Heart right ventricle (tissue), 16 donors: ENCODE data around the gene DPF3. TPM values are rescaled to one million over a fixed set of nuclear protein-coding genes. Genes with fewer than 3 reads are reported as not detected.

ENCODE experiments used
- ATAC-seq, 8 donors: fragments of 200-7000 bp; cut with Tn5 transposase; one replicate each; pipeline ENCODE4 v1.9.1; 2020; ENCODE audit warnings: mild to moderate bottlenecking in 8 of 8, moderate library complexity in 8 of 8, moderate number of reproducible peaks in 1 of 8
- DNase-seq, 2 donors: peaks; one replicate each; pipeline ENCODE4 v3.0.0-alpha.2; 2020
- H3K27ac ChIP-seq, 10 donors: fragments of 200-600 bp; sonication (generic) in 2 of 10; one replicate each; pipeline versions ENCODE4 v1.5.0 to v1.8.0; 2020 to 2022; ENCODE audit warnings: mild to moderate bottlenecking in 3 of 10
- H3K27me3 ChIP-seq, 7 donors: fragments of 200-600 bp; one replicate each; pipeline ENCODE4 v1.8.0; 2021 to 2022; ENCODE audit warnings: mild to moderate bottlenecking in 2 of 7
- H3K36me3 ChIP-seq, 9 donors: fragments of 200-600 bp; sonication (generic) in 1 of 9; one replicate each; pipeline versions ENCODE4 v1.5.0 to v1.8.0; 2020 to 2022; ENCODE audit warnings: mild to moderate bottlenecking in 2 of 9
- H3K4me1 ChIP-seq, 9 donors: fragments of 200-600 bp; sonication (generic) in 1 of 9; one replicate each; pipeline versions ENCODE4 v1.5.0 to v1.8.0; 2020 to 2022; ENCODE audit warnings: mild to moderate bottlenecking in 4 of 9
- H3K4me3 ChIP-seq, 10 donors: fragments of 200-600 bp; sonication (generic) in 2 of 10; one replicate each; pipeline versions ENCODE4 v1.5.0 to v1.8.0; 2020 to 2022; ENCODE audit warnings: mild to moderate bottlenecking in 7 of 10, moderate library complexity in 2 of 10
- H3K9me3 ChIP-seq, 11 donors: fragments of 200-600 bp in 10 of 11; sonication (generic) in 2 of 11; one replicate each; pipeline versions ENCODE4 v1.5.0 to v1.8.0; 2013 to 2022; ENCODE audit warnings: mild to moderate bottlenecking in 2 of 11, control low read depth in 1 of 11, moderate library complexity in 1 of 11
- WGBS, 2 donors: extraction: QIAGEN DNeasy Blood & Tissue Kit; methylation state at CpG; one replicate each; pipeline ENCODE4 v1.1.7; 2013; ENCODE audit warnings: inconsistent platforms in 1 of 2; 5-methylcytosine and 5-hydroxymethylcytosine counted together
- intact Hi-C, 10 donors: fragments of 100-400 bp; cut with DNase I; formaldehyde crosslinking; loops; one replicate each; pipeline versions ENCODE4 v1.11.1 to v1.14.2; 2022
- polyA plus RNA-seq, 2 donors: library from polyadenylated mRNA; stranded (reverse); fragments of 200-250 nt; gene quantifications; one replicate each; pipeline ENCODE4 v1.2.3, GENCODE V29; 2013
- total RNA-seq, 10 donors: library from RNA; stranded (reverse); fragmentation: NEBNext Ultra II Directional in 3 of 10; extraction: Animal tissue kit (Norgen Biotek cat#: 25700) in 3 of 10; gene quantifications; one replicate each; pipeline versions ENCODE4 v1.2.1 to v1.2.4, GENCODE V29; 2021 to 2023
- TF ChIP-seq, protein P1 (sequence below), 9 donors: fragments of 200-600 bp; sonication (generic) in 2 of 9; IDR thresholded peaks; one replicate each; pipeline versions ENCODE4 v1.5.0 to v1.8.0; 2021 to 2022; ENCODE audit warnings: antibody characterized with exemption in 9 of 9, mild to moderate bottlenecking in 5 of 9, moderate library complexity in 1 of 9
- donor health status: Arrhythmogenic right ventricular cardiomyopathy.
- donor health status: ischemic (EF 13 %, LVEDD 7.1; RV severe dilation, severe dysfunction).
- donor health status: healthy with polysubstance abuse.
- donor health status: DM: no; HTN: yes; CAD: no.
- donor health status: DM: no; HTN: no; CAD: no.
- donor health status: ischemic (EF 25% LVEDD 6.9; RV normal size, moderate dysfunction).
- donor health status: ischemic (EF 25% LVEDD 5.7; RV mildly dilated, moderate dysfunction).
- donor health status: healthy.
- donor health status: DM: yes; HTN: yes; CAD: no.
- donor health status: Ischemic cardiomyopathy.
- donor health status: ischemic (EF 35%, LVEDD 5.7; RV mildly dilated, moderate dysfunction).
- donor health status: nonischemic (EF 11% LVEDD 7.7; RV severe dilation, severe dysfunction).
- donor health status: DM: yes; HTN: yes; CAD: no.
- donor health status: PGD.
- donor health status: ischemic (EF 29% LVEDD 5.4; RV normal size, mild dysfunction).
- donor health status: nonischemic (EF 23%, LVEDD 6.1; RV moderate dilation, normal function).

DPF3 gene
- total and polyA plus RNA-seq, 12 donors: 3.8 to 52.3 (median 35.6) TPM

DNA sequence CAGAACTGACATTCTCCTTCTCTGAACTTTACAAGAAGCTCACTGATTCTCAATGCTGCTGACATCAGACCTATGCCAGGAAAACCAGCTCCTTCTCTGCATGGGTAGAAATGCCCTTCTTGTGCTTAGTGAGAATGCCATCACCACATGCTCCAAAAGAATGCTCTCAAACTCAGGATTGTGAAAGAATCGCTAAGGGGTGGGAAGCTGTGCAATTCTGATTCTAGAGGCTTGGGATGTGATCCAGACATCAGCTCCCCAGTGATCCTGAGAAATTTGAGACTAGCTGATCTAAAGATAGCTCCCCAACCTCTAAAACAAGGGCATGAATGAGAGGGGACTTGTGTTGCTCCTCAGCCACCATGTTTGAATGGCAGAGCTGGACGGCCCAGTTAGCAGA lies 113.2 kb downstream of the DPF3 start:
- ATAC-seq (no peak), DNase-seq (no peak)
- WGBS, 2 donors: 52 to 67% methylated on average over 2 of the region's 2 CpGs
- no peaks in the 10 kb centered on the region for H3K36me3 ChIP-seq
- H3K27me3 ChIP-seq: no peaks in the 10 kb centered on the region
- H3K27ac ChIP-seq: peak overlapping the region in 2 of 10 donors; percentile 9 to 35
- TF ChIP-seq, protein P1, sequence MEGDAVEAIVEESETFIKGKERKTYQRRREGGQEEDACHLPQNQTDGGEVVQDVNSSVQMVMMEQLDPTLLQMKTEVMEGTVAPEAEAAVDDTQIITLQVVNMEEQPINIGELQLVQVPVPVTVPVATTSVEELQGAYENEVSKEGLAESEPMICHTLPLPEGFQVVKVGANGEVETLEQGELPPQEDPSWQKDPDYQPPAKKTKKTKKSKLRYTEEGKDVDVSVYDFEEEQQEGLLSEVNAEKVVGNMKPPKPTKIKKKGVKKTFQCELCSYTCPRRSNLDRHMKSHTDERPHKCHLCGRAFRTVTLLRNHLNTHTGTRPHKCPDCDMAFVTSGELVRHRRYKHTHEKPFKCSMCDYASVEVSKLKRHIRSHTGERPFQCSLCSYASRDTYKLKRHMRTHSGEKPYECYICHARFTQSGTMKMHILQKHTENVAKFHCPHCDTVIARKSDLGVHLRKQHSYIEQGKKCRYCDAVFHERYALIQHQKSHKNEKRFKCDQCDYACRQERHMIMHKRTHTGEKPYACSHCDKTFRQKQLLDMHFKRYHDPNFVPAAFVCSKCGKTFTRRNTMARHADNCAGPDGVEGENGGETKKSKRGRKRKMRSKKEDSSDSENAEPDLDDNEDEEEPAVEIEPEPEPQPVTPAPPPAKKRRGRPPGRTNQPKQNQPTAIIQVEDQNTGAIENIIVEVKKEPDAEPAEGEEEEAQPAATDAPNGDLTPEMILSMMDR (IDR thresholded peaks at IDR 0.05): no peak
- H3K4me1 ChIP-seq: peaks cover 2 to 60% (median 27%) of the 10 kb centered on the region in 9 donors
- H3K9me3 ChIP-seq: peaks cover 0 to 9% (median 0%) of the 10 kb centered on the region in 11 donors
- intact Hi-C loops: no loop called here
- H3K4me3 ChIP-seq: no peak overlapping the region

DNA sequence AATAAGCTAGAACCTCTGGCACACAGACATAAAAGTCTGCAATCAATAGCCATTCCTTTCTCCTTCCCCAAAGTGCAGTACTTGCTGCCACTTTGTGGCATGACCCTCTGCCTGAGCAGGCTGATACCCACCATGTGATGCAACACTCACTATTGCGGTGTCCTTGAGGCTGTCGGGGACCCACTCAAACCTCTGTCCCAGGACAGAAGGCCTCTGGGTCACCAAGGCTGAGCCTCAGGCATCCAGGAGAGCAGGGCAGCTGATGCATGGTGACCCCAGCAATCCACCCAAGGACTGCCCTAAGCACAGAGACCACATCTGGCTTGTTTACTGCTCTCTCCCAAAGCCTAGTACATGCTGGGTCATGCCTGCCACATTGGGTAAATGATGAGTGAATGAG lies 114.2 kb downstream of the DPF3 start:
- H3K36me3 ChIP-seq: no peaks in the 10 kb centered on the region
- no peaks in the 10 kb centered on the region for H3K27me3 ChIP-seq
- peaks cover 0 to 9% (median 0%) of the 10 kb centered on the region in 11 donors for H3K9me3 ChIP-seq
- 62 to 71% methylated on average over 2 of the region's 2 CpGs for WGBS, 2 donors
- peak in 2 of 8 donors; percentile 7 to 23 for ATAC-seq
- peak overlapping the region in 2 of 10 donors; percentile 1 to 15 for H3K27ac ChIP-seq
- no peak for DNase-seq
- H3K4me3 ChIP-seq: no peak overlapping the region
- TF ChIP-seq, protein P1 (IDR thresholded peaks at IDR 0.05): no peak
- peaks cover 2 to 71% (median 33%) of the 10 kb centered on the region in 9 donors for H3K4me1 ChIP-seq
- intact Hi-C loops: no loop called here

DNA sequence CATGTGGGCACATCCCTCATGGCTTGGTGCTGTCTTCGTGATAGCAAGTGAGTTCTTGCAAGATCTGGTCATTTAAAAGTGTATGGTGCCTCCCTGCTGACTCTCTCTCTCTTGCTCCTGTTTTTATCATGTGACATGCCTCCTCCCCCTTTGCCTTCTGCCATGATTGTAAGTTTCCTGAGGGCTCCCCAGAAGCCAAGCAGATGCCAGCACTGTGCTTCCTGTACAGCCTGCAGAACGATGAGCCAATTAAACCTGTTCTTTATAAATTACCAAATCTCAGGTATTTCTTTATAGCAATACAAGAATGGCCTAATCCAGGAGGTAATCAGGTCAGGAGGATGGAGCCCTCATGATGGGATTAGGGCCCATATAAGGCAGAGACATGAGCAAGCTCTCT lies 116.3 kb downstream of the DPF3 start:
- Histone ChIP-seq H3K27ac (no peak overlapping the region), H3K4me3 (no peak overlapping the region), H3K36me3 (no peaks in the 10 kb centered on the region), H3K9me3 (peaks cover 0 to 9% (median 0%) of the 10 kb centered on the region in 11 donors), H3K4me1 (peaks cover 0 to 71% (median 30%) of the 10 kb centered on the region in 9 donors), H3K27me3 (no peaks in the 10 kb centered on the region)
- ATAC-seq (no peak), DNase-seq (no peak)
- 97 to 99% methylated on average over 2 of the region's 2 CpGs for WGBS, 2 donors
- intact Hi-C loops: no loop called here
- TF ChIP-seq, protein P1 (IDR thresholded peaks at IDR 0.05): no peak

DNA sequence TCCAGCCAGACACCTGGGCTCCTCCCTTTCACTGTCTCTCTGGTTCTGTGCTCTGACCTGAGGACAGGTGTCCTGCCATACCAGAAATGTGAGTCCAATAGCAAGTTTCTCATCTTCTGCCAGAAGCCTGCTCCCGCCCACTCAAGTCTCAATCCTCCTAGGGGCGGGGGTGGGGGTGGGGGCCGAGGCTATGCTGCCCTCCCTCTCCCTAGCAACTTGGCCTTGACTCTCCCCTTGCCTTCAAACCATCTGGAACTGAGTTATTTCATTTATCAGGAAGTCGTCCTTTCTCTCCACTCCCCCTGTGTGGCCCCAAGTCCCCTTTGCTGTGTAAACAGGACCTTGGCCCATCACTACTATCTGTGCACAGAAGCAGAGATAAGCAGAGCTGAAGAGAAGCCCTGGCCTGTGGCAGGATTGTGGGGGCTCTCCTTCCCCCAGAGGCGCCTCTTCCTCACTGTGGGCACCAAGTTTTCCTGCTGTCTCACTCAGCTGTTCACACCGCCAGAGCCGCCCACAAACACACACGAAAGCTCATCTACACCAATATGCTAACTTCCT lies 117.1 kb downstream of the DPF3 start:
- H3K27ac ChIP-seq: no peak overlapping the region
- intact Hi-C loops: no loop called here
- H3K4me1 ChIP-seq: peaks cover 0 to 70% (median 30%) of the 10 kb centered on the region in 9 donors
- no peak overlapping the region for H3K4me3 ChIP-seq
- no peaks in the 10 kb centered on the region for H3K27me3 ChIP-seq
- DNase-seq (no peak), ATAC-seq (peak in 3 of 8 donors; percentile 7 to 18 (median 7))
- 37 to 49% methylated on average over 8 of the region's 8 CpGs for WGBS, 2 donors
- TF ChIP-seq, protein P1 (IDR thresholded peaks at IDR 0.05): no peak
- no peaks in the 10 kb centered on the region for H3K36me3 ChIP-seq
- H3K9me3 ChIP-seq: peaks cover 0 to 9% (median 0%) of the 10 kb centered on the region in 11 donors
